K562 (cell line): ENCODE measurements around the gene TUT4. TPM values are rescaled to one million over a fixed set of nuclear protein-coding genes. Genes with fewer than 3 reads are reported as not detected.

ENCODE experiments used
- C11orf30 ChIP-seq: fragments of 450-650 bp; IDR thresholded peaks from 2 replicates; pipeline ENCODE4 v1.6.1; 2016; ENCODE audit warnings: low read depth, mild to moderate bottlenecking
- CXXC5 ChIP-seq: fragments of 250-450 bp; sonication (Bioruptor Pico); IDR thresholded peaks from 2 replicates; pipeline ENCODE4 v1.8.0; 2022; ENCODE audit warnings: inconsistent platforms, mild to moderate bottlenecking, moderate library complexity
- HCFC1 ChIP-seq: IDR thresholded peaks from 2 replicates; pipeline ENCODE4 v1.6.1; 2012; ENCODE audit warnings: low read depth, low read length, improper control_type of control experiment
- HDAC1 ChIP-seq, 2 experiments: fragments of 450-650 bp; IDR thresholded peaks; 2 replicates each; pipeline ENCODE4 v1.6.1; 2016 to 2017; ENCODE audit warnings: inconsistent platforms in 1 of 2, mild to moderate bottlenecking in 1 of 2, moderate library complexity in 1 of 2
- MXI1 ChIP-seq: IDR thresholded peaks from 2 replicates; pipeline ENCODE4 v1.6.1; 2011; ENCODE audit warnings: low read depth, mild to moderate bottlenecking, improper control_type of control experiment, low read length
- NBN ChIP-seq: fragments of 450-650 bp; IDR thresholded peaks from 2 replicates; pipeline ENCODE4 v1.6.1; 2016; ENCODE audit warnings: low read depth, mild to moderate bottlenecking
- NCOA4 ChIP-seq: fragments of 450-650 bp; IDR thresholded peaks from 2 replicates; pipeline ENCODE4 v1.6.1; 2018; ENCODE audit warnings: mild to moderate bottlenecking; ENCODE audit not compliant: partially characterized antibody
- NR2C1 ChIP-seq, 2 experiments: fragments of 450-650 bp; IDR thresholded peaks; 2 replicates each; pipeline ENCODE4 v1.6.1; 2017; ENCODE audit warnings: mild to moderate bottlenecking in 2 of 2, antibody characterized with exemption in 1 of 2, inconsistent platforms in 1 of 2, missing compliant biosample characterization in 1 of 2, missing genetic modification characterization in 1 of 2
- SRF ChIP-seq, 2 experiments: fragments of 250-450, 450-650 bp in 1 of 2; sonication (Bioruptor Pico) in 1 of 2; sonication (generic) in 1 of 2; formaldehyde crosslinking; IDR thresholded peaks; 2 replicates each; pipeline versions ENCODE4 v1.5.0 to v1.5.1; 2020 to 2022; ENCODE audit warnings: mild to moderate bottlenecking in 1 of 2, missing genetic modification reagents in 1 of 2
- TFAM ChIP-seq: fragments of 250-450 bp; sonication (Bioruptor Pico); conservative IDR thresholded peaks from 2 replicates; pipeline ENCODE4 v1.5.0; 2021; ENCODE audit warnings: mild to moderate bottlenecking, moderate library complexity
- YY1 ChIP-seq, 3 experiments: IDR thresholded peaks; 2 replicates each; pipeline ENCODE4 v1.6.1; 2011; ENCODE audit warnings: low read length in 2 of 3, mild to moderate bottlenecking in 2 of 3, moderate library complexity in 2 of 3, borderline replicate concordance in 1 of 3, control low read depth in 1 of 3, low read depth in 1 of 3; ENCODE audit not compliant: insufficient read depth in 3 of 3, insufficient replicate concordance in 2 of 3, control insufficient read depth in 1 of 3, insufficient read length in 1 of 3; ENCODE audit errors: extremely low read depth in 1 of 3
- ZC3H8 ChIP-seq: fragments of 450-650 bp; IDR thresholded peaks from 2 replicates; pipeline ENCODE4 v1.6.1; 2017
- polyA plus RNA-seq, 8 experiments: library from polyadenylated mRNA; depleted of rRNA in 4 of 8; stranded (reverse) in 5 of 8; unstranded in 3 of 8; fragments of >200 nt; fragmentation: Nextera tagmentation in 2 of 8; fragmentation: Illumina TruSeq in 1 of 8; extraction: Ambion mirVana in 2 of 8; extraction: Trizol in 1 of 8; gene quantifications; 2 replicates each; pipeline versions ENCODE4 v1.2.1 to v1.2.3, GENCODE V29; 2011 to 2014; ENCODE audit warnings: inconsistent platforms in 1 of 8, missing spikeins in 1 of 8
- total RNA-seq, 7 experiments: library from RNA; depleted of rRNA in 6 of 7; stranded (reverse); fragments of >200 nt in 6 of 7; fragmentation: Illumina TruSeq in 2 of 7; extraction: Trizol in 2 of 7; gene quantifications; 2 replicates each; pipeline versions ENCODE4 v1.2.1 to v1.2.3, GENCODE V29; 2011 to 2021; ENCODE audit warnings: low replicate concordance in 1 of 7
- TF ChIP-seq, protein P1 (sequence below), 3 experiments: IDR thresholded peaks in 2 of 3; conservative IDR thresholded peaks in 1 of 3; 2 replicates each; pipeline ENCODE4 v1.5.1; 2011 to 2012; ENCODE audit warnings: low read length in 3 of 3, mild to moderate bottlenecking in 3 of 3, control low read depth in 2 of 3, improper control_type of control experiment in 1 of 3, inconsistent platforms in 1 of 3, low read depth in 1 of 3, mixed read lengths in 1 of 3, moderate library complexity in 1 of 3; ENCODE audit not compliant: insufficient read depth in 2 of 3
- TF ChIP-seq, protein P2 (sequence below), 2 experiments: fragments of 450-650 bp; IDR thresholded peaks; 2 replicates each; pipeline ENCODE4 v1.6.1; 2018; ENCODE audit warnings: mild to moderate bottlenecking in 2 of 2, low read depth in 1 of 2; ENCODE audit not compliant: partially characterized antibody in 2 of 2
- TF ChIP-seq, protein P3 (sequence below): fragments of 450-650 bp; IDR thresholded peaks from 2 replicates; pipeline ENCODE4 v1.6.1; 2016
- TF ChIP-seq, protein P4 (sequence below): IDR thresholded peaks from 2 replicates; pipeline ENCODE4 v1.6.1; 2011; ENCODE audit warnings: borderline replicate concordance, low read depth, mild to moderate bottlenecking, moderate library complexity, low read length; ENCODE audit not compliant: insufficient read depth, poor library complexity, severe bottlenecking

Gene TUT4
- total and polyA plus RNA-seq, 9 of the 15 experiments (the other 6 are each of a cell fraction or from before 2014, with no cell fraction given): 15.8 to 53.5 (median 36.7) TPM

DNA sequence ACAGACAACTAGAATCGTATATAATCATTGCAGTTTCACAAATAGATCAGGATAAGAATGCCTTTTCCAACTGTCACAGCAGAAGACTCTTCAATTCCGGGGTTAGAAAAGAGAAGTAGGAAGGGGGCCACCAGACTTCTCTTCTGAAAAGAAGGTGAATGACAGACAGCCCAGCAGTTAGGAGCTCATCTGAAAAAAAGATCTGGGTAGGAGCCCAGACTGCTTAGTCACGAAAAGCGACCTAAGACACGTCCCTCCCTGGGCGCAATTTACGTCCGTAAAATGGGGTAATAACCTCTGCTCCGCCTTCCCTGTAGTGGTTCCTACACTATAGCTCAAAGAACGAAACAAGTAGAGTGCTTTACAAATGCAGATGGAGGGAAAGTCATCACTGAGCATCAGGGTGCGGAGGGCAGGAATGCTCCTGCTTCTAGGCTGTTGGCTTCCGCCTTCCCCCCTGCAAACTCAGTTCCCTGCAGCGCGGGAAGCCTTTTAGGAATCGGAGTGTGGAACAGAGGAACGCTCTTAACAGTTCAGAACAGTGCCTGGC is 149.3 kb downstream of the TUT4 start (continued):
- TF ChIP-seq NCOA4 (no peak), SRF (CRISPR knock-in tag; IDR thresholded peaks at IDR 0.05) (peak in 1 of 2 experiments; percentile 53; a peak in 1 of 4 replicates), NBN (peak; percentile 56; the same call in 1 of the 2 replicates), TFAM (CRISPR knock-in tag) (no peak), HDAC1 (IDR thresholded peaks at IDR 0.05) (no peak; a peak in 1 of 4 replicates), YY1 (IDR thresholded peaks at IDR 0.05; ENCODE audit: borderline replicate concordance in 1 of 3, control insufficient read depth in 1 of 3, extremely low read depth in 1 of 3, insufficient read depth in 3 of 3, insufficient read length in 1 of 3, insufficient replicate concordance in 2 of 3, low read depth in 1 of 3, low read length in 2 of 3) (peak in 2 of 3 experiments; percentile 39 to 70), C11orf30 (peak; percentile 93), HCFC1 (peak; percentile 44; the same call in 1 of the 2 replicates), CXXC5 (CRISPR knock-in tag) (peak; percentile 44), ZC3H8 (0 out of 2 replicates have a peak, but pooled peaks have one; percentile 9), NR2C1 (IDR thresholded peaks at IDR 0.05) (no peak), NR2C1 (tag; IDR thresholded peaks at IDR 0.05) (peak; percentile 47; the same call in 1 of the 2 replicates), MXI1 (0 out of 2 replicates have a peak, but pooled peaks have one; percentile 14)
- TF ChIP-seq, protein P1, sequence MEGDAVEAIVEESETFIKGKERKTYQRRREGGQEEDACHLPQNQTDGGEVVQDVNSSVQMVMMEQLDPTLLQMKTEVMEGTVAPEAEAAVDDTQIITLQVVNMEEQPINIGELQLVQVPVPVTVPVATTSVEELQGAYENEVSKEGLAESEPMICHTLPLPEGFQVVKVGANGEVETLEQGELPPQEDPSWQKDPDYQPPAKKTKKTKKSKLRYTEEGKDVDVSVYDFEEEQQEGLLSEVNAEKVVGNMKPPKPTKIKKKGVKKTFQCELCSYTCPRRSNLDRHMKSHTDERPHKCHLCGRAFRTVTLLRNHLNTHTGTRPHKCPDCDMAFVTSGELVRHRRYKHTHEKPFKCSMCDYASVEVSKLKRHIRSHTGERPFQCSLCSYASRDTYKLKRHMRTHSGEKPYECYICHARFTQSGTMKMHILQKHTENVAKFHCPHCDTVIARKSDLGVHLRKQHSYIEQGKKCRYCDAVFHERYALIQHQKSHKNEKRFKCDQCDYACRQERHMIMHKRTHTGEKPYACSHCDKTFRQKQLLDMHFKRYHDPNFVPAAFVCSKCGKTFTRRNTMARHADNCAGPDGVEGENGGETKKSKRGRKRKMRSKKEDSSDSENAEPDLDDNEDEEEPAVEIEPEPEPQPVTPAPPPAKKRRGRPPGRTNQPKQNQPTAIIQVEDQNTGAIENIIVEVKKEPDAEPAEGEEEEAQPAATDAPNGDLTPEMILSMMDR (IDR thresholded peaks at IDR 0.05 in 2 of 3, conservative IDR thresholded peaks at IDR 0.05 in 1 of 3; ENCODE audit: insufficient read depth in 2 of 3, low read depth in 1 of 3, low read length in 3 of 3): no peak
- TF ChIP-seq, protein P2, sequence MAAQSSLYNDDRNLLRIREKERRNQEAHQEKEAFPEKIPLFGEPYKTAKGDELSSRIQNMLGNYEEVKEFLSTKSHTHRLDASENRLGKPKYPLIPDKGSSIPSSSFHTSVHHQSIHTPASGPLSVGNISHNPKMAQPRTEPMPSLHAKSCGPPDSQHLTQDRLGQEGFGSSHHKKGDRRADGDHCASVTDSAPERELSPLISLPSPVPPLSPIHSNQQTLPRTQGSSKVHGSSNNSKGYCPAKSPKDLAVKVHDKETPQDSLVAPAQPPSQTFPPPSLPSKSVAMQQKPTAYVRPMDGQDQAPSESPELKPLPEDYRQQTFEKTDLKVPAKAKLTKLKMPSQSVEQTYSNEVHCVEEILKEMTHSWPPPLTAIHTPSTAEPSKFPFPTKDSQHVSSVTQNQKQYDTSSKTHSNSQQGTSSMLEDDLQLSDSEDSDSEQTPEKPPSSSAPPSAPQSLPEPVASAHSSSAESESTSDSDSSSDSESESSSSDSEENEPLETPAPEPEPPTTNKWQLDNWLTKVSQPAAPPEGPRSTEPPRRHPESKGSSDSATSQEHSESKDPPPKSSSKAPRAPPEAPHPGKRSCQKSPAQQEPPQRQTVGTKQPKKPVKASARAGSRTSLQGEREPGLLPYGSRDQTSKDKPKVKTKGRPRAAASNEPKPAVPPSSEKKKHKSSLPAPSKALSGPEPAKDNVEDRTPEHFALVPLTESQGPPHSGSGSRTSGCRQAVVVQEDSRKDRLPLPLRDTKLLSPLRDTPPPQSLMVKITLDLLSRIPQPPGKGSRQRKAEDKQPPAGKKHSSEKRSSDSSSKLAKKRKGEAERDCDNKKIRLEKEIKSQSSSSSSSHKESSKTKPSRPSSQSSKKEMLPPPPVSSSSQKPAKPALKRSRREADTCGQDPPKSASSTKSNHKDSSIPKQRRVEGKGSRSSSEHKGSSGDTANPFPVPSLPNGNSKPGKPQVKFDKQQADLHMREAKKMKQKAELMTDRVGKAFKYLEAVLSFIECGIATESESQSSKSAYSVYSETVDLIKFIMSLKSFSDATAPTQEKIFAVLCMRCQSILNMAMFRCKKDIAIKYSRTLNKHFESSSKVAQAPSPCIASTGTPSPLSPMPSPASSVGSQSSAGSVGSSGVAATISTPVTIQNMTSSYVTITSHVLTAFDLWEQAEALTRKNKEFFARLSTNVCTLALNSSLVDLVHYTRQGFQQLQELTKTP (IDR thresholded peaks at IDR 0.05; ENCODE audit: low read depth in 1 of 2, partially characterized antibody in 2 of 2): peak; percentile 28 to 51
- TF ChIP-seq, protein P3, sequence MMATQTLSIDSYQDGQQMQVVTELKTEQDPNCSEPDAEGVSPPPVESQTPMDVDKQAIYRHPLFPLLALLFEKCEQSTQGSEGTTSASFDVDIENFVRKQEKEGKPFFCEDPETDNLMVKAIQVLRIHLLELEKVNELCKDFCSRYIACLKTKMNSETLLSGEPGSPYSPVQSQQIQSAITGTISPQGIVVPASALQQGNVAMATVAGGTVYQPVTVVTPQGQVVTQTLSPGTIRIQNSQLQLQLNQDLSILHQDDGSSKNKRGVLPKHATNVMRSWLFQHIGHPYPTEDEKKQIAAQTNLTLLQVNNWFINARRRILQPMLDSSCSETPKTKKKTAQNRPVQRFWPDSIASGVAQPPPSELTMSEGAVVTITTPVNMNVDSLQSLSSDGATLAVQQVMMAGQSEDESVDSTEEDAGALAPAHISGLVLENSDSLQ: peak; percentile 97
- TF ChIP-seq, protein P4, sequence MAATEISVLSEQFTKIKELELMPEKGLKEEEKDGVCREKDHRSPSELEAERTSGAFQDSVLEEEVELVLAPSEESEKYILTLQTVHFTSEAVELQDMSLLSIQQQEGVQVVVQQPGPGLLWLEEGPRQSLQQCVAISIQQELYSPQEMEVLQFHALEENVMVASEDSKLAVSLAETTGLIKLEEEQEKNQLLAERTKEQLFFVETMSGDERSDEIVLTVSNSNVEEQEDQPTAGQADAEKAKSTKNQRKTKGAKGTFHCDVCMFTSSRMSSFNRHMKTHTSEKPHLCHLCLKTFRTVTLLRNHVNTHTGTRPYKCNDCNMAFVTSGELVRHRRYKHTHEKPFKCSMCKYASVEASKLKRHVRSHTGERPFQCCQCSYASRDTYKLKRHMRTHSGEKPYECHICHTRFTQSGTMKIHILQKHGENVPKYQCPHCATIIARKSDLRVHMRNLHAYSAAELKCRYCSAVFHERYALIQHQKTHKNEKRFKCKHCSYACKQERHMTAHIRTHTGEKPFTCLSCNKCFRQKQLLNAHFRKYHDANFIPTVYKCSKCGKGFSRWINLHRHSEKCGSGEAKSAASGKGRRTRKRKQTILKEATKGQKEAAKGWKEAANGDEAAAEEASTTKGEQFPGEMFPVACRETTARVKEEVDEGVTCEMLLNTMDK: no peak
